GM12872 (cell line): ENCODE results near the gene IWS1.

Source experiments
- TF ChIP-seq, protein P1 (sequence below): IDR thresholded peaks from 3 replicates; pipeline ENCODE4 v1.5.1; 2011; ENCODE audit warnings: low read depth, mild to moderate bottlenecking, low read length, moderate library complexity; ENCODE audit not compliant: insufficient read depth

The IWS1 gene

DNA sequence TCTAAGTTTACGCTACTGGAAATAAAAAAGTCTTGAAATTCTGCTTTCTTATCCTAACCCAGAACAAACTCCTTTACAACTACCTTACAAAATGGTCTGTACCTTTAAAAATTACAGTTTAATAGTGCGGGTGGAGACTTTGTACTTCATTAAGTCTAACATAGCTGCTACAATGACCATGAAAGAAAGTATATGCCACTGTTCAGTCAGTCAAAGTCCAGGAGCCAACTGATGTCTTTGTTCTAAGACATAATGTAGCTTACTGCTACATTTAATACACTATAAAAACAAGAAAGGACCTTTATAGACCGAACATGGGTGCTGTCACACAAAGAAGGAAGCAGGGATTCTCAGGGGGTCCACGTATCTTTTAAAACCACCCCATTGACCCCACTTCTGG, 36.0 kb downstream of the IWS1 start:
- TF ChIP-seq, protein P1, sequence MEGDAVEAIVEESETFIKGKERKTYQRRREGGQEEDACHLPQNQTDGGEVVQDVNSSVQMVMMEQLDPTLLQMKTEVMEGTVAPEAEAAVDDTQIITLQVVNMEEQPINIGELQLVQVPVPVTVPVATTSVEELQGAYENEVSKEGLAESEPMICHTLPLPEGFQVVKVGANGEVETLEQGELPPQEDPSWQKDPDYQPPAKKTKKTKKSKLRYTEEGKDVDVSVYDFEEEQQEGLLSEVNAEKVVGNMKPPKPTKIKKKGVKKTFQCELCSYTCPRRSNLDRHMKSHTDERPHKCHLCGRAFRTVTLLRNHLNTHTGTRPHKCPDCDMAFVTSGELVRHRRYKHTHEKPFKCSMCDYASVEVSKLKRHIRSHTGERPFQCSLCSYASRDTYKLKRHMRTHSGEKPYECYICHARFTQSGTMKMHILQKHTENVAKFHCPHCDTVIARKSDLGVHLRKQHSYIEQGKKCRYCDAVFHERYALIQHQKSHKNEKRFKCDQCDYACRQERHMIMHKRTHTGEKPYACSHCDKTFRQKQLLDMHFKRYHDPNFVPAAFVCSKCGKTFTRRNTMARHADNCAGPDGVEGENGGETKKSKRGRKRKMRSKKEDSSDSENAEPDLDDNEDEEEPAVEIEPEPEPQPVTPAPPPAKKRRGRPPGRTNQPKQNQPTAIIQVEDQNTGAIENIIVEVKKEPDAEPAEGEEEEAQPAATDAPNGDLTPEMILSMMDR: no peak

DNA sequence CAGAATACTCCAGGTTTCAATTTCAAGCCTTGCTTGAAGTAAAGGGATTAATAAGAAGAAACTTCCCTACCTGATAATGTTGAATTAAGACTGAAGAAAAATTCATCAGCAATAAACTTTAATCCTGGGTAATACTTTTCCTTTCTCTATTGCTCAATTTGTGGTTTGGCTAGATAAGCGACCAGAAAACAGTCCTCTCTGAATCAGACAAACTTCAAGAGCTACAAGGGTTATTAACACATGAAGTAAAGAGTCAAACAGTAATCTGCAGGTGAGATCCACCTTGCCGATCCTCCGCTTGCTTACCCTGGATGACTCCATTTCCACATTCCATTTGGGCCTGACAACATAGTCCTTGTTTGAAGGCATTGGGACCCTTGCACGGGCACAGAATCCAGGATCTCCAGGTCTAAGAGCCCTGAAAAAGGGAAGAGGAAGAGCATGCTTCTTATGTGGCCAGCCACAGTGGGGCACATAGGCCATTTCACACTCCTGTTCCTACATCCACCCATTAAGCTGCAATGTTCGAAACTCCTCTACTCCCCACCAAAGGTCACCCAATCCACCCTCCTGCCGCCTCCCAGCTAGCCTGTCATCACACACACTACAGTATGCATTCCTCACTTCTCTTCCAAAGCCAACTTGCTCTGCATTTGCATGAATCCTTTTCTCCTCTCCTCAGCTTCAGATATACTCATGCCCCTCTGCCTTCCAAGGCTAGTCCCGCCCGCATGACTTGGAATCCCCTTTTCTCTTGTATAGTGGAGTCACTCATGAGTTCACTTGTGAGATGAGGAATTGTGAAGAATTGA, 39.8 kb downstream of the IWS1 start:
- TF ChIP-seq, protein P1: no peak

DNA sequence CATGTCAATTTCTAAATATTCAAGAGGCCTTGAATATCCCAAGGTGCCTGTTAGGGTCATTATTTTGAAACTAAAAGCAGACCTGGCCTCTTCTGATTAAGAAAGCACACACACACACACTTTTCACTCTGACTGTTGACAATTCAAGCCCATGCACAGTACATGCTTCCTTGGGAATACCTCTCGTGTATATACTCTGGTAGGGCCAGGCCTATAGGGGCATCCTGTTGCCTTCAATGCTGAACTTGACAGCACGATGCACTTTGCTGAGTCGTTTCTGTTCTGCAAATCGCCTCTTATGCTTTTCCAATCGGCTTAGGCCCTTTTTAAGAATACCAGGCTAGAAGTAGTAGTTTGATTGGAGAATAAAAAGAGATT, 40.6 kb downstream of the IWS1 start:
- TF ChIP-seq, protein P1: no peak

DNA sequence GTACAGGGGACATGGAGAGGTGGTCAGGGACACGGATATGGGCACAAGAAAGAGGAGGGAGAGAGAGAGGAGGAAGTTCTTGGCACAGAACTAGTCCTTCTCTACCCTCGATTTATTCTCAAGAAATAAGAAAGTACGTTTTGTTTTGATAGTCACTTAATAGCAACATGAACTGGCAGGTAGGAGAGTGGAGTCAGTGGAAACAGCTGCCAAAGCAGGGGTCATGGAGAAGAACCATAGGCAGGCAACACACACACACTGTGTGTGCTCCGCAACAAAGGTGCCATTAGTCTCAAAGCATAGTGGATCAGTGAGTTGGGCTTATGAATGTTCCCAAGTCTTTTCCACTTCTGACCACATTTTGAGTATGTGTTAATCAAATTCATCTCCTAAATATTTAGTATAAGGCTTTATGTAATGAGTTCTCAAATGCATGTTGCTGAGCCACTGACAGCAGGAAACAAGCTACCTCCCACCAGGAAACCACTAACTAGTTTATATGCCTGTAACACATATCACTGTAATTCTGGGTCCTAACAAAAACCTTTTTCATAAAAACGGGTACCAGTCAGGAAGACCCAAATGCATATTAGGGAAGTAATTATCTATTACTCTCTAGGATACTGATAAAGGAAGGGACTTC, 41.1 kb downstream of the IWS1 start:
- TF ChIP-seq, protein P1: no peak

DNA sequence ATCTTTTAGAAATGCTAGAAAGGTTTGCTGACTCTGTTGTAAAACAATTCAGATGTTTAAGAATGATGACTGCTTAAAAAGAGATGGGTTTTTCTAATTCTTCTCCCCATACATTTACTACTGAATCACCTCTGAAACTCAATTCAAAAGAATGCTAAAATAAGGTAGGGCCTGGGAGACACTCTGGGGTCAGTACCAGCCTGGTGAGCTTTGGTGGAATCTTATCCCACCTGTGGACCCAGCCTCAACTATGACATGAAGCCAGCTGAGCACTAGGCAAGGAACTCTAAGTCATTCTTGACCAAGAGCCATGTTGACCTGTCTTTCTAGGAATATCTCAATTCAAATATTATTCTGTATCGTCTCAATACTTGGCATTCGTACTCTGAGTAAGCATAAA, 44.3 kb downstream of the IWS1 start:
- TF ChIP-seq, protein P1: no peak

DNA sequence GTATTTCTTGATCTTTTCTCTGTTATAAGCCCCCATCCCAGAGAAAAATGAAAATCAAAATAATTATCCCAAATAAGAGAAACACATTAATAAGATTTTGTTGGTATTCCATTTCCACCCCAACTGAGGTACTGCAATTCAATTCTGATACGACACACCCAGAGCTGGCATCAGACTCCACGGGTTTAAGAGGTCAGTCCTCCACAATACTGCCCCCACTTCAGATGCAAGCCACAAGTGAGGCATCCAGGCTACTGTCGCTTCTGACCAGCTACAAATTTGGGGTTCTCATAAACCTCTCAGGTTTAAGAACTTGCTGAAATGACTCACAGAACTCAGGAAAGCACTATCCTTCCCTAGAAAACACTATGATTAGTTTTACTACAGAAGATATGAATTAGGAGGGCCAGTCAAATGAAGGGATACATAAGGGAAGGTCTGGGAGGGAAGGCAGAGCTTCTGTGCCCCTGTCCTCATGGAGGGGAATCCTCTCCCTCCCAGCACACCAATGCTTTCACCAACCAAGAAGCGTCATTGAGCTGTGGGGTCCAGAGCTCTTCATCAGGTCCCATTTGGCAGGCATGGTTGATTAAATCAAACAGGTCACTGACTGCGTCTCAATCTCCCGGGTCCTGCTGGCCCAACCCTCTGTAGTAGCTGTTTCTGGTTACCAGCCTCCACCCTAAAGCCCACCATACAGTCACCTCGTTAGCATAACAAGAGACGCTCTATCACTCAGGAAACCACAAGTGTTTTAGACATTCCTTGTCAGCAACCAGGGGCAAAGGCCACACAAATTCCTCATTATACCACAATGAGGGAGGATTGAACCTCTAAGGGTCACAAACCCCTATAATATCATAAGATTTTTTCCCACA, 46.2 kb downstream of the IWS1 start:
- TF ChIP-seq, protein P1: no peak

DNA sequence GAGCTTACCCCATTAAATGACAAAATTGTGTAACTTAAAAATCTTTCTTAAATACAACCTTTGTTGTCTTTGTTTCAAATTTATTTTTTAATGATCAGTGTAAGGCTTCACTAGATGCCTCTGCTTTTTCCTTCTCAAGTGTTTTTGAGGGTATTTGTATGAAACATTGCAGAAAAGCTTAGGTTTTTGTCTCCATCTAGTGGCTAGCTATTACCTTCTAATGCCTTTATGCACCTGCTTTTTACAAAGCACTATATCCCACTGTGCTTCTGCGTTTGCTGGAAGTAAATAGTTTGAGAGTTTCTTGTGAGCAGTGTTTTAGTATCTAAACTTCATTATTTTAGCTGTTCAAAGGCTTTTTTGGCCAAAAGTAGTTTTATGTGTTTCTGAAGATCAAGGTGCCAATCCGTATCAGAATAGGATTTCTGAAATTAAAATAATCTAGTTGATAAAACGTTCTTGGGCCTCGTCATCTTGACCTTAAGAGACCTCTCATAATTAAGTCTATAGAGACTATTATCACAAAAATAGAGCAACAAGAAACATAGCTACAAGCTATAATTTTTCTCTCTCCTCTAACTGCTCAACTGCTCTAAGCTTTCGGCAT, 47.0 kb downstream of the IWS1 start:
- TF ChIP-seq, protein P1: peak; percentile 65
